HL-60/S4 treated with retinoic acid at 250 ng/mL for 4 days and 3 days (cell line): ENCODE measurements around the gene DET1.
"Not testable (repeated sequence)": the region's sequence is repeated elsewhere in the genome, so short reads cannot be mapped to it uniquely, and the experiment has no call there.

ENCODE experiments used
- in situ Hi-C: fragments of 300-500 bp; cut with MboI; formaldehyde crosslinking; loops from 2 replicates; pipeline ENCODE4 v1.7.0; 2022; ENCODE audit warnings: low sequenced_read_pairs

The DET1 gene

GRCh38 chr15:88541111-88541510 is 5.4 kb downstream of the DET1 start:
- in situ Hi-C loops = not testable (repeated sequence)

- in situ Hi-C loops = not testable (repeated sequence)
Observed at GRCh38 chr15:88540350-88540749, 6.1 kb downstream of the DET1 start.

- in situ Hi-C loops = no loop called here
Observed at GRCh38 chr15:88539441-88539840, 7.0 kb downstream of the DET1 start.

- in situ Hi-C loops = no loop called here
Observed at GRCh38 chr15:88538972-88539371, 7.5 kb downstream of the DET1 start.

- in situ Hi-C loops = no loop called here
Observed at GRCh38 chr15:88537591-88538317, 8.7 kb downstream of the DET1 start.

- in situ Hi-C loops = no loop called here
Observed at GRCh38 chr15:88535607-88536313, 10.7 kb downstream of the DET1 start.

- in situ Hi-C loops = no loop called here
Observed at GRCh38 chr15:88535100-88535499, 11.4 kb downstream of the DET1 start.

GRCh38 chr15:88533376-88533775 is 13.1 kb downstream of the DET1 start:
- in situ Hi-C loops = no loop called here

- in situ Hi-C loops = no loop called here
Observed at GRCh38 chr15:88529021-88529630, 17.4 kb downstream of the DET1 start.

- in situ Hi-C loops = no loop called here
Observed at GRCh38 chr15:88526247-88526879, 20.1 kb downstream of the DET1 start.

- in situ Hi-C loops = no loop called here
Observed at GRCh38 chr15:88525418-88525817, 21.1 kb downstream of the DET1 start.

- in situ Hi-C loops = not testable (repeated sequence)
Observed at GRCh38 chr15:88524094-88524493, 22.4 kb downstream of the DET1 start.

GRCh38 chr15:88518903-88519302 is 27.6 kb downstream of the DET1 start:
- in situ Hi-C loops = no loop called here

- in situ Hi-C loops = no loop called here
Observed at GRCh38 chr15:88513195-88513594, 33.3 kb downstream of the DET1 start.

- in situ Hi-C loops = no loop called here
Observed at GRCh38 chr15:88512601-88513000, 33.9 kb downstream of the DET1 start.

GRCh38 chr15:88512078-88512477 is 34.4 kb downstream of the DET1 start:
- in situ Hi-C loops = no loop called here

- in situ Hi-C loops = no loop called here
Observed at GRCh38 chr15:88511161-88511560, 35.3 kb downstream of the DET1 start.

GRCh38 chr15:88509964-88510363 is 36.5 kb downstream of the DET1 start:
- in situ Hi-C loops = no loop called here

- in situ Hi-C loops = no loop called here
Observed at GRCh38 chr15:88509321-88509720, 37.2 kb downstream of the DET1 start.

- in situ Hi-C loops = no loop called here
Observed at GRCh38 chr15:88506628-88507027, 39.9 kb downstream of the DET1 start.

- in situ Hi-C loops = no loop called here
Observed at GRCh38 chr15:88505721-88506120, 40.8 kb downstream of the DET1 start.

- in situ Hi-C loops = no loop called here
Observed at GRCh38 chr15:88504445-88504844, 42.0 kb downstream of the DET1 start.
